GM19452 (cell line): ENCODE data around the gene FAM186B.
"Not testable (repeated sequence)": the region's sequence is repeated elsewhere in the genome, so short reads cannot be mapped to it uniquely, and the experiment has no call there.

Experiments used
- ATAC-seq: cut with Tn5 transposase; IDR thresholded peaks from one replicate; pipeline ENCODE4 v1.9.1; 2021; ENCODE audit not compliant: unreplicated experiment

FAM186B gene

GRCh38 chr12:49605539-49605938, at the start of gene FAM186B:
TSS of gene FAM186B (minus strand) at chr12:49605639. CDS start at chr12:49605477, 162 bp downstream.
- ATAC-seq = not testable (repeated sequence)

- ATAC-seq = no peak
These were observed 49.3 kb upstream of the FAM186B start for GRCh38 chr12:49654715-49655114.

GRCh38 chr12:49652921-49653520, 47.6 kb upstream of the FAM186B start:
- ATAC-seq = no peak

DNA sequence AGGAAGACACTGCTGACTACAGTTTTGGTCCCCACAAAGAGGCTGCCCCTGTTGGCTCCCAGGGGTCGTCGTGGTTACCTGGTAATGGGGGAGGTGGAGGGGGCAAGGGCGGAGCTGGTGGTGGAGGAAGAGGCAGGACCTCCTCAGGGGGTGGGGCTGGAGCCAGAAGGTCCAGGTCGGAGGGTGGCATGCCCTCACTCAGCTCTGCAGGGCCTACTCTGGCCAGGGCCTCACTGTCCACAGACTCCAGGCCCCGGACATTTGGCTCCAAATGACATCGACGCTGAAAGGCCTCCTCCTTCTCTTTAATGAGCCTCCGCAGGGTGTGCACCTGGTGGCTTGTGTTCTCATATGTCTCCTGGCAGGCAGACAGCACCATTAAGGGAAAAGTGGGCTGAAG, 46.4 kb upstream of the FAM186B start:
- no peak for ATAC-seq

- no peak for ATAC-seq
These were observed 44.5 kb upstream of the FAM186B start for GRCh38 chr12:49649892-49650291.

- no peak for ATAC-seq
These were observed 44.0 kb upstream of the FAM186B start for GRCh38 chr12:49649445-49649844.

DNA sequence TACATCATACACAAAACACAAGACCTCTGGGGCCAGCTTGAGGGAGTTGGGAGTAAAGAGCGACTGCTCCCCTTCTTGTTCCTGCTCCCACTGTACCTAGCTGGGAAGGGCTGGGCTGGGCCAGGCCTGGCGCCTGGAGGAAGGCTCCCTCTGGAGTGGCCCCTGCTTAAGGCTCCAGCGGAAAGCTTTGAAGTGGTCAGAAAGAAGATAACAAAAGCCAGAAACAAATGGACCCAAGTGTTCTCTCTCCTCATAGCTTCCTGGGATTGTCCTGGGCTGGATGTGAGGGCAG, 43.2 kb upstream of the FAM186B start:
- no peak for ATAC-seq

- no peak for ATAC-seq
These were observed 42.6 kb upstream of the FAM186B start for GRCh38 chr12:49647827-49648711.

GRCh38 chr12:49646871-49647654, 41.6 kb upstream of the FAM186B start:
- ATAC-seq = no peak

- no peak for ATAC-seq
These were observed 40.9 kb upstream of the FAM186B start for GRCh38 chr12:49646331-49646830.

- ATAC-seq = no peak
These were observed 40.0 kb upstream of the FAM186B start for GRCh38 chr12:49645146-49646039.

- no peak for ATAC-seq
These were observed 39.2 kb upstream of the FAM186B start for GRCh38 chr12:49644620-49644994.

- ATAC-seq = no peak
These were observed 38.7 kb upstream of the FAM186B start for GRCh38 chr12:49643961-49644619.

- no peak for ATAC-seq
These were observed 37.7 kb upstream of the FAM186B start for GRCh38 chr12:49643135-49643534.

DNA sequence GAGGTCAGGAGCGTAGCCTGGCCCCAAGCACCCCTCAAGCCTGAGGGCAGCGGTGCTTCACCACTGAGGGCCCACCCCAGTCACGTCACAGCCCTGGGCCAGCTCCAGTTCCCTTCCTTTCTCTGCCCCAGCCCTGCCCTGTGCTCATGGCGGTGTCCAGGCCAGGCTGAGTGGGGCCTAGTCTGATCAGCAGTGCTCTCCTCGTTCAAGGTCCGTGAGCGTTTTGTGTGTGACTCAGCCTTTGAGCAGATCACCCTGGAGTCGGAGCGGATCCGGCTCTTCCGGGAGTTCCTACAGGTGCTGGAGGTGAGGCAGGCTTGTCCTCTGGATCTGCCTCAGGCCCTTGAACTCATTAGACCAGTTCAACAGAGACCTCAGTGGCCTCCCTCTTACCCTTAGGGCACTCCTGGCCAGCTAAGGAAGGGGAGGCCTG, 36.9 kb upstream of the FAM186B start:
- ATAC-seq = no peak

- no peak for ATAC-seq
These were observed 36.4 kb upstream of the FAM186B start for GRCh38 chr12:49641748-49642369.

DNA sequence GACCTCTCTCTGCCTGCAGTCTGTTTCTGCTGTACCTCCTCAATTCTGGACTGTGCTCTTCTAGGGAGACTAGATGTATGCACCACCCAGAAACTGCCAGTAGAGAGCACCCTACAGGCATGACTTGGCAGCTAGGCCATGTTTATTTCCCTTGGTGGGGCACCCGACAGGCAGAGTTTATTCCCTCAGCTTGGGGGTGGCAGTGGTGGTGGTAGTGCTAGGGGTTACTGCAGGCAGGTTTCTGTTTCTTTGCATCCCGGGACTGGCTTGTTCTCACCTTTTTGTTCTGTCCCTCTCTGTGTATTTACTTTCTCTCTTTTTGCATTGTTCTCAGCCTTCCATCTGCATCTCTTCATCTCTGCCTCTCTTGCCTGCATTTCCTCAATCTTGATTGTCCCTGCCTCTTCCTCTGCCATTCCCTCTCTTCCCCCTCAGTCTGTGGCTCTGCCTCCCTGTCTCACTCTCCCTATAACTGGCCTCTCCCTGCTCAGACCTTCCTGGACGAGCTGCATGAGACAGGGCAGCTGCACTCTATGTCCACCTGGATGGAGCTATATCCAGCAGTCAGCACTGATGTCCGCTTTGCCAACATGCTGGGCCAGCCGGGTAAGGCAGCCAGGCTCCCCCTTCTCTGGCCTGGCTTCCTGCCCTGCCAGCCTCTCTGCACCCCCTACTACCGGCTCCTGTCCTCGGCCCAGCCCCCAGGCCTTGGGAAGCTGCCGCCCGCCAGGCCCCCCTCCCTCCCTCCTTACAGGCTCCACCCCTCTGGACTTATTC, 31.7 kb upstream of the FAM186B start:
- no peak for ATAC-seq

GRCh38 chr12:49636574-49636973, 31.1 kb upstream of the FAM186B start:
- no peak for ATAC-seq

GRCh38 chr12:49635656-49636055, 30.2 kb upstream of the FAM186B start:
- ATAC-seq = no peak
